ENCODE results near the gene OTOS.

GRCh38 chr2:240169486-240170353 lies 29.3 kb upstream of the OTOS start:
- TF ChIP-seq CBFB (CRISPR knock-in tag; IDR thresholded peaks at IDR 0.05) (no peak), CBX5 (IDR thresholded peaks at IDR 0.05; ENCODE audit: borderline replicate concordance, low read depth) (no peak), CTCF (IDR thresholded peaks at IDR 0.05 in 2 of 3, conservative IDR thresholded peaks at IDR 0.05 in 1 of 3; ENCODE audit: insufficient read depth in 2 of 3, low read depth in 1 of 3, low read length in 3 of 3) (no peak), POLR2A (conservative IDR thresholded peaks at IDR 0.05) (no peak), E2F4 (CRISPR knock-in tag; IDR thresholded peaks at IDR 0.05; ENCODE audit: low read depth) (no peak), PYGO2 (tag; IDR thresholded peaks at IDR 0.05) (no peak), ZKSCAN3 (CRISPR knock-in tag; IDR thresholded peaks at IDR 0.05) (no peak), ZNF263 (CRISPR knock-in tag; IDR thresholded peaks at IDR 0.05; ENCODE audit: borderline replicate concordance) (no peak), ZFX (CRISPR knock-in tag; IDR thresholded peaks at IDR 0.05) (no peak), TARDBP (IDR thresholded peaks at IDR 0.05) (no peak)
- TF ChIP-seq, protein P1, sequence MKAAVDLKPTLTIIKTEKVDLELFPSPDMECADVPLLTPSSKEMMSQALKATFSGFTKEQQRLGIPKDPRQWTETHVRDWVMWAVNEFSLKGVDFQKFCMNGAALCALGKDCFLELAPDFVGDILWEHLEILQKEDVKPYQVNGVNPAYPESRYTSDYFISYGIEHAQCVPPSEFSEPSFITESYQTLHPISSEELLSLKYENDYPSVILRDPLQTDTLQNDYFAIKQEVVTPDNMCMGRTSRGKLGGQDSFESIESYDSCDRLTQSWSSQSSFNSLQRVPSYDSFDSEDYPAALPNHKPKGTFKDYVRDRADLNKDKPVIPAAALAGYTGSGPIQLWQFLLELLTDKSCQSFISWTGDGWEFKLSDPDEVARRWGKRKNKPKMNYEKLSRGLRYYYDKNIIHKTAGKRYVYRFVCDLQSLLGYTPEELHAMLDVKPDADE (conservative IDR thresholded peaks at IDR 0.05; ENCODE audit: control insufficient read depth, low read depth, low read length), result no peak
